ENCODE data around the gene AARSD1.

GRCh38 chr17:42920106-42920900 lies 44.0 kb downstream of the AARSD1 start:
- TF ChIP-seq, protein P1, sequence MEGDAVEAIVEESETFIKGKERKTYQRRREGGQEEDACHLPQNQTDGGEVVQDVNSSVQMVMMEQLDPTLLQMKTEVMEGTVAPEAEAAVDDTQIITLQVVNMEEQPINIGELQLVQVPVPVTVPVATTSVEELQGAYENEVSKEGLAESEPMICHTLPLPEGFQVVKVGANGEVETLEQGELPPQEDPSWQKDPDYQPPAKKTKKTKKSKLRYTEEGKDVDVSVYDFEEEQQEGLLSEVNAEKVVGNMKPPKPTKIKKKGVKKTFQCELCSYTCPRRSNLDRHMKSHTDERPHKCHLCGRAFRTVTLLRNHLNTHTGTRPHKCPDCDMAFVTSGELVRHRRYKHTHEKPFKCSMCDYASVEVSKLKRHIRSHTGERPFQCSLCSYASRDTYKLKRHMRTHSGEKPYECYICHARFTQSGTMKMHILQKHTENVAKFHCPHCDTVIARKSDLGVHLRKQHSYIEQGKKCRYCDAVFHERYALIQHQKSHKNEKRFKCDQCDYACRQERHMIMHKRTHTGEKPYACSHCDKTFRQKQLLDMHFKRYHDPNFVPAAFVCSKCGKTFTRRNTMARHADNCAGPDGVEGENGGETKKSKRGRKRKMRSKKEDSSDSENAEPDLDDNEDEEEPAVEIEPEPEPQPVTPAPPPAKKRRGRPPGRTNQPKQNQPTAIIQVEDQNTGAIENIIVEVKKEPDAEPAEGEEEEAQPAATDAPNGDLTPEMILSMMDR (conservative IDR thresholded peaks at IDR 0.05): no peak
- no peak for TF ChIP-seq EZH2 (IDR thresholded peaks at IDR 0.05; ENCODE audit: low read depth)

Measured in PC-9 (cell line).